ENCODE data around the gene SCG5. TPM values are rescaled to one million over a fixed set of nuclear protein-coding genes. Genes with fewer than 3 reads are reported as not detected.

SCG5 gene
- total and polyA plus RNA-seq, 2 of the 13 experiments (the other 11 are each of a cell fraction or from before 2014, with no cell fraction given), result 2.3 to 3.5 TPM

DNA sequence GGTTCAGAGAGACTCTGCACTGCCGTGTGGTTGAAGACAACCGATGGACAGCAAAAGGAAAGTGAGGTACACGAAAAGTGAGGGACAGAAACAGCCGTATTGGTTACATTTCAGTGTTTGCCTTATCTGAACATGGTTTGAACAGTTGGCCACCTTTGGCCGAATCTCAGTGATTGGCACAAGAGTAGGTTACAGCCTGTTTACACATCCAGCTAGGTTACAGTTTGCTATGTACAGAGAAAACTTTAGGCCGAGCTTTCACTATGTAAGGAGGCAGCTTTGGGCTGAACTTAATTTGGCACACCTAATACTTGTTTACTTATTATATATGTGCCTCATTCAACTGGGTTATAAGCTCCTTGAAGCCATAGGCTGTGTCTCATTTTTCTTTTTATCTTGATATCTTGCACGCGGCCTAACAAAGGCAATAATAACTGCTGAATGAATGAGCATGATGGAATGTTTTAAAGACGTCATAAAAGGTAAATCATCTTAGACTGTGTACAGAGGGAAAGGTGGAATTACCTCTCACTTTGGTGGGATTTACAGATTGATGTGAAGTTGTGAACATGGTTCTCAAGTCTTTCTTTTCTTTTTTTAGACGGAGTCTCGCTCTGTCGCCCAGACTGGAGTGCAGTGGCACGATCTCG is 59.1 kb downstream of the SCG5 start (continued):
- no peak for TF ChIP-seq ZSCAN29 (CRISPR knock-in tag; conservative IDR thresholded peaks at IDR 0.05)
- TF ChIP-seq, protein P1, sequence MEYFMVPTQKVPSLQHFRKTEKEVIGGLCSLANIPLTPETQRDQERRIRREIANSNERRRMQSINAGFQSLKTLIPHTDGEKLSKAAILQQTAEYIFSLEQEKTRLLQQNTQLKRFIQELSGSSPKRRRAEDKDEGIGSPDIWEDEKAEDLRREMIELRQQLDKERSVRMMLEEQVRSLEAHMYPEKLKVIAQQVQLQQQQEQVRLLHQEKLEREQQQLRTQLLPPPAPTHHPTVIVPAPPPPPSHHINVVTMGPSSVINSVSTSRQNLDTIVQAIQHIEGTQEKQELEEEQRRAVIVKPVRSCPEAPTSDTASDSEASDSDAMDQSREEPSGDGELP (IDR thresholded peaks at IDR 0.05; ENCODE audit: borderline replicate concordance, low read depth), result peak; percentile 40; the same call in 1 of the 2 replicates
- peak; percentile 70 for TF ChIP-seq ZMYM4 (CRISPR knock-in tag; IDR thresholded peaks at IDR 0.05)
- TF ChIP-seq, protein P2, sequence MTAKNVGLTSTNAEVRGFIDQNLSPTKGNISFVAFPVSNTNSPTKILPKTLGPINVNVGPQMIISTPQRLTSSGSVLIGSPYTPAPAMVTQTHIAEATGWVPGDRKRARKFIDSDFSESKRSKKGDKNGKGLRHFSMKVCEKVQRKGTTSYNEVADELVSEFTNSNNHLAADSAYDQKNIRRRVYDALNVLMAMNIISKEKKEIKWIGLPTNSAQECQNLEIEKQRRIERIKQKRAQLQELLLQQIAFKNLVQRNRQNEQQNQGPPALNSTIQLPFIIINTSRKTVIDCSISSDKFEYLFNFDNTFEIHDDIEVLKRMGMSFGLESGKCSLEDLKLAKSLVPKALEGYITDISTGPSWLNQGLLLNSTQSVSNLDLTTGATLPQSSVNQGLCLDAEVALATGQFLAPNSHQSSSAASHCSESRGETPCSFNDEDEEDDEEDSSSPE (CRISPR knock-in tag; IDR thresholded peaks at IDR 0.05), result no peak
- TF ChIP-seq ZC3H13 (CRISPR knock-in tag; IDR thresholded peaks at IDR 0.05), result no peak
- TF ChIP-seq, protein P3, sequence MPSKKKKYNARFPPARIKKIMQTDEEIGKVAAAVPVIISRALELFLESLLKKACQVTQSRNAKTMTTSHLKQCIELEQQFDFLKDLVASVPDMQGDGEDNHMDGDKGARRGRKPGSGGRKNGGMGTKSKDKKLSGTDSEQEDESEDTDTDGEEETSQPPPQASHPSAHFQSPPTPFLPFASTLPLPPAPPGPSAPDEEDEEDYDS (CRISPR knock-in tag; IDR thresholded peaks at IDR 0.05), result no peak
- TF ChIP-seq NCOR1 (IDR thresholded peaks at IDR 0.05; ENCODE audit: borderline replicate concordance, low read length), result no peak
- peak; percentile 34; the same call in 1 of the 2 replicates for TF ChIP-seq BHLHE40 (IDR thresholded peaks at IDR 0.05; ENCODE audit: low read length)
- no peak for TF ChIP-seq MYC (CRISPR knock-in tag; IDR thresholded peaks at IDR 0.05; ENCODE audit: borderline replicate concordance)
- peak; percentile 64; the same call in 1 of the 2 replicates for TF ChIP-seq SIX1 (CRISPR knock-in tag; IDR thresholded peaks at IDR 0.05; ENCODE audit: borderline replicate concordance)
- TF ChIP-seq ARNTL (CRISPR knock-in tag; IDR thresholded peaks at IDR 0.05), result no peak
- no peak for TF ChIP-seq ZNF34 (CRISPR knock-in tag; IDR thresholded peaks at IDR 0.05; ENCODE audit: borderline replicate concordance)
- TF ChIP-seq, protein P4, sequence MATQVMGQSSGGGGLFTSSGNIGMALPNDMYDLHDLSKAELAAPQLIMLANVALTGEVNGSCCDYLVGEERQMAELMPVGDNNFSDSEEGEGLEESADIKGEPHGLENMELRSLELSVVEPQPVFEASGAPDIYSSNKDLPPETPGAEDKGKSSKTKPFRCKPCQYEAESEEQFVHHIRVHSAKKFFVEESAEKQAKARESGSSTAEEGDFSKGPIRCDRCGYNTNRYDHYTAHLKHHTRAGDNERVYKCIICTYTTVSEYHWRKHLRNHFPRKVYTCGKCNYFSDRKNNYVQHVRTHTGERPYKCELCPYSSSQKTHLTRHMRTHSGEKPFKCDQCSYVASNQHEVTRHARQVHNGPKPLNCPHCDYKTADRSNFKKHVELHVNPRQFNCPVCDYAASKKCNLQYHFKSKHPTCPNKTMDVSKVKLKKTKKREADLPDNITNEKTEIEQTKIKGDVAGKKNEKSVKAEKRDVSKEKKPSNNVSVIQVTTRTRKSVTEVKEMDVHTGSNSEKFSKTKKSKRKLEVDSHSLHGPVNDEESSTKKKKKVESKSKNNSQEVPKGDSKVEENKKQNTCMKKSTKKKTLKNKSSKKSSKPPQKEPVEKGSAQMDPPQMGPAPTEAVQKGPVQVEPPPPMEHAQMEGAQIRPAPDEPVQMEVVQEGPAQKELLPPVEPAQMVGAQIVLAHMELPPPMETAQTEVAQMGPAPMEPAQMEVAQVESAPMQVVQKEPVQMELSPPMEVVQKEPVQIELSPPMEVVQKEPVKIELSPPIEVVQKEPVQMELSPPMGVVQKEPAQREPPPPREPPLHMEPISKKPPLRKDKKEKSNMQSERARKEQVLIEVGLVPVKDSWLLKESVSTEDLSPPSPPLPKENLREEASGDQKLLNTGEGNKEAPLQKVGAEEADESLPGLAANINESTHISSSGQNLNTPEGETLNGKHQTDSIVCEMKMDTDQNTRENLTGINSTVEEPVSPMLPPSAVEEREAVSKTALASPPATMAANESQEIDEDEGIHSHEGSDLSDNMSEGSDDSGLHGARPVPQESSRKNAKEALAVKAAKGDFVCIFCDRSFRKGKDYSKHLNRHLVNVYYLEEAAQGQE (IDR thresholded peaks at IDR 0.05; ENCODE audit: borderline replicate concordance in 1 of 2, low read depth in 1 of 2, low read length in 2 of 2), result no peak
- TF ChIP-seq HES4 (CRISPR knock-in tag; IDR thresholded peaks at IDR 0.05; ENCODE audit: borderline replicate concordance), result no peak
- no peak for TF ChIP-seq ZNF629 (CRISPR knock-in tag; conservative IDR thresholded peaks at IDR 0.05)
- TF ChIP-seq ZBTB7B (CRISPR knock-in tag; IDR thresholded peaks at IDR 0.05), result no peak
- TF ChIP-seq, protein P5, sequence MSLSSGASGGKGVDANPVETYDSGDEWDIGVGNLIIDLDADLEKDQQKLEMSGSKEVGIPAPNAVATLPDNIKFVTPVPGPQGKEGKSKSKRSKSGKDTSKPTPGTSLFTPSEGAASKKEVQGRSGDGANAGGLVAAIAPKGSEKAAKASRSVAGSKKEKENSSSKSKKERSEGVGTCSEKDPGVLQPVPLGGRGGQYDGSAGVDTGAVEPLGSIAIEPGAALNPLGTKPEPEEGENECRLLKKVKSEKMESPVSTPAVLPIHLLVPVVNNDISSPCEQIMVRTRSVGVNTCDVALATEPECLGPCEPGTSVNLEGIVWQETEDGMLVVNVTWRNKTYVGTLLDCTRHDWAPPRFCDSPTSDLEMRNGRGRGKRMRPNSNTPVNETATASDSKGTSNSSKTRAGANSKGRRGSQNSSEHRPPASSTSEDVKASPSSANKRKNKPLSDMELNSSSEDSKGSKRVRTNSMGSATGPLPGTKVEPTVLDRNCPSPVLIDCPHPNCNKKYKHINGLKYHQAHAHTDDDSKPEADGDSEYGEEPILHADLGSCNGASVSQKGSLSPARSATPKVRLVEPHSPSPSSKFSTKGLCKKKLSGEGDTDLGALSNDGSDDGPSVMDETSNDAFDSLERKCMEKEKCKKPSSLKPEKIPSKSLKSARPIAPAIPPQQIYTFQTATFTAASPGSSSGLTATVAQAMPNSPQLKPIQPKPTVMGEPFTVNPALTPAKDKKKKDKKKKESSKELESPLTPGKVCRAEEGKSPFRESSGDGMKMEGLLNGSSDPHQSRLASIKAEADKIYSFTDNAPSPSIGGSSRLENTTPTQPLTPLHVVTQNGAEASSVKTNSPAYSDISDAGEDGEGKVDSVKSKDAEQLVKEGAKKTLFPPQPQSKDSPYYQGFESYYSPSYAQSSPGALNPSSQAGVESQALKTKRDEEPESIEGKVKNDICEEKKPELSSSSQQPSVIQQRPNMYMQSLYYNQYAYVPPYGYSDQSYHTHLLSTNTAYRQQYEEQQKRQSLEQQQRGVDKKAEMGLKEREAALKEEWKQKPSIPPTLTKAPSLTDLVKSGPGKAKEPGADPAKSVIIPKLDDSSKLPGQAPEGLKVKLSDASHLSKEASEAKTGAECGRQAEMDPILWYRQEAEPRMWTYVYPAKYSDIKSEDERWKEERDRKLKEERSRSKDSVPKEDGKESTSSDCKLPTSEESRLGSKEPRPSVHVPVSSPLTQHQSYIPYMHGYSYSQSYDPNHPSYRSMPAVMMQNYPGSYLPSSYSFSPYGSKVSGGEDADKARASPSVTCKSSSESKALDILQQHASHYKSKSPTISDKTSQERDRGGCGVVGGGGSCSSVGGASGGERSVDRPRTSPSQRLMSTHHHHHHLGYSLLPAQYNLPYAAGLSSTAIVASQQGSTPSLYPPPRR (CRISPR knock-in tag; IDR thresholded peaks at IDR 0.05; ENCODE audit: borderline replicate concordance), result peak; percentile 69; the same call in 1 of the 2 replicates
